ACHN (cell line): ENCODE results near the gene DGKI.
A peak's percentile ranks its signal among the peaks of the same experiment; 100 is the strongest.

Experiments used
- DNase-seq: peaks from one replicate; pipeline ENCODE4 v3.0.0-alpha.2; 2015
- in situ Hi-C: cut with HindIII; loops from 2 replicates; pipeline ENCODE4 v1.10.0; 2017; ENCODE audit warnings: low sequenced_read_pairs, low pct_ligation_motif_present, low pct_unique_long_range_greater_than_20kb

The DGKI gene

GRCh38 chr7:137597856-137598255 is 248.9 kb downstream of the DGKI start:
- DNase-seq: no peak
- in situ Hi-C loops: no loop called here

- DNase-seq: no peak
- in situ Hi-C loops: no loop called here
Observed at GRCh38 chr7:137593115-137593711, 253.6 kb downstream of the DGKI start.

- peak; percentile 67 for DNase-seq
- in situ Hi-C loops: no loop called here
Observed at GRCh38 chr7:137592232-137592896, 254.4 kb downstream of the DGKI start.

- in situ Hi-C loops: no loop called here
- peak; percentile 6 for DNase-seq
Observed at GRCh38 chr7:137591421-137591837, 255.3 kb downstream of the DGKI start.

GRCh38 chr7:137590756-137591305 is 255.9 kb downstream of the DGKI start:
- in situ Hi-C loops: no loop called here
- DNase-seq: no peak

- in situ Hi-C loops: no loop called here
Observed at GRCh38 chr7:137590071-137590755, 256.6 kb downstream of the DGKI start.

GRCh38 chr7:137587326-137587725 is 259.4 kb downstream of the DGKI start:
- in situ Hi-C loops: no loop called here
- no peak for DNase-seq

More at GRCh38 chr7:137590071-137590755, 256.6 kb downstream of the DGKI start:
- DNase-seq: no peak

GRCh38 chr7:137585591-137585990 is 261.2 kb downstream of the DGKI start:
- no peak for DNase-seq
- in situ Hi-C loops: no loop called here

- in situ Hi-C loops: no loop called here
Observed at GRCh38 chr7:137583172-137583571, 263.6 kb downstream of the DGKI start.

GRCh38 chr7:137579913-137580640 is 266.7 kb downstream of the DGKI start:
- DNase-seq: peak; percentile 47
- in situ Hi-C loops: no loop called here

More at GRCh38 chr7:137583172-137583571, 263.6 kb downstream of the DGKI start:
- no peak for DNase-seq

- in situ Hi-C loops: no loop called here
- no peak for DNase-seq
Observed at GRCh38 chr7:137578541-137578940, 268.2 kb downstream of the DGKI start.

GRCh38 chr7:137577184-137577583 is 269.6 kb downstream of the DGKI start:
- in situ Hi-C loops: no loop called here
- no peak for DNase-seq

- in situ Hi-C loops: no loop called here
- DNase-seq: no peak
Observed at GRCh38 chr7:137576481-137576880, 270.3 kb downstream of the DGKI start.

GRCh38 chr7:137574812-137575211 is 272.0 kb downstream of the DGKI start:
- DNase-seq: no peak
- in situ Hi-C loops: no loop called here

GRCh38 chr7:137572056-137572784 is 274.6 kb downstream of the DGKI start:
- in situ Hi-C loops: no loop called here

GRCh38 chr7:137564677-137565076 is 282.1 kb downstream of the DGKI start:
- in situ Hi-C loops: no loop called here
- DNase-seq: no peak

More at GRCh38 chr7:137572056-137572784, 274.6 kb downstream of the DGKI start:
- DNase-seq: no peak

- in situ Hi-C loops: no loop called here
- DNase-seq: no peak
Observed at GRCh38 chr7:137563981-137564380, 282.8 kb downstream of the DGKI start.

- no peak for DNase-seq
- in situ Hi-C loops: no loop called here
Observed at GRCh38 chr7:137547485-137547884, 299.3 kb downstream of the DGKI start.
